Measurements from ENCODE around the gene MTMR4.
"Not testable (repeated sequence)": the region's sequence is repeated elsewhere in the genome, so short reads cannot be mapped to it uniquely, and the experiment has no call there.

The MTMR4 gene

DNA sequence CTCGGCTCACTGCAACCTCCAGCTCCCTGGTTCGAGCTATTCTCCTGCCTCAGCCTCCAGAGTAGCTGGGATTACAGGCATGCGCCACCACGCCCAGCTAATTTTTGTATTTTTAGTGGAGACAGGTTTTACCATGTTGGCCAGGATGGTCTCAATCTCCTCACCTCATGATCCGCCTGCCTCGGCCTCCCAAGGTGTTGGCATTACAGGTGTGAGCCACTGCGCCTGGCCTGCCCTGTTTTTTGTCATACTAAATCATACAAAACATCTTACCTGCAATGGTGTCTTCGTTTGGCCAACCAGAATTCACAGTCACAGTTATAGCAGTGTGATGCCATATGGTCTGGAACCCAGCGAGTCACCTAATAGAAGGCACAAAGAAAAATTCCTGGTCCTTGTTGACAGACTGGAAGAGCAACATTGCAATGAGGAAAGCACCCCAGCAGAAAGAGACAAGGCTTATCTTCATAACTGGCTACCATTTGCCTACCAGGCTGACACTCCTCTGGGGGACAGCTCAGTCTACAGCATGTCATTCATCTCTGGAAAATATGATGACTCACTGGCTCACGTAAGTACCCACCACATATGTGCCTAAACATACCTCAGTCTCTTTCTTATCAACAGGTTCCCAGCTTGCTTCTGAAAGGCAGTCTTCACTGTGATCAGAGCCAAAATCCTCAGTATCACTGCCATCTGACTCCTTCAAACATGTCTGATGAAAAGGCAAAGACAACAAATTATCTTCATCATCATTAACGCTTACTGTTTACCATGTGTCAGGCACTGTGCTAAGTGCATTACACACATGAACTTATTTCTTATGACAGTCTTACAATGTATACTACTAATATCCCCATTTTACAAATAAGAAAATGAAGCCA lies 22.0 kb downstream of the MTMR4 start:
- no peak for TF ChIP-seq GATA1 (IDR thresholded peaks at IDR 0.05; ENCODE audit: low read depth, low read length)
- TF ChIP-seq POLR2A (IDR thresholded peaks at IDR 0.05; ENCODE audit: low read length), result peak; percentile 67
- DNase-seq, result peak; percentile 95 to 97

- TF ChIP-seq GATA1 (IDR thresholded peaks at IDR 0.05; ENCODE audit: low read depth, low read length) (no peak), POLR2A (IDR thresholded peaks at IDR 0.05; ENCODE audit: low read length) (no peak)
- DNase-seq, result peak in 1 of 2 experiments; percentile 45
Observed at GRCh38 chr17:58491510-58492045, 22.9 kb downstream of the MTMR4 start.

GRCh38 chr17:58488428-58488890 lies 26.0 kb downstream of the MTMR4 start:
- TF ChIP-seq POLR2A (IDR thresholded peaks at IDR 0.05; ENCODE audit: low read length), result no peak

DNA sequence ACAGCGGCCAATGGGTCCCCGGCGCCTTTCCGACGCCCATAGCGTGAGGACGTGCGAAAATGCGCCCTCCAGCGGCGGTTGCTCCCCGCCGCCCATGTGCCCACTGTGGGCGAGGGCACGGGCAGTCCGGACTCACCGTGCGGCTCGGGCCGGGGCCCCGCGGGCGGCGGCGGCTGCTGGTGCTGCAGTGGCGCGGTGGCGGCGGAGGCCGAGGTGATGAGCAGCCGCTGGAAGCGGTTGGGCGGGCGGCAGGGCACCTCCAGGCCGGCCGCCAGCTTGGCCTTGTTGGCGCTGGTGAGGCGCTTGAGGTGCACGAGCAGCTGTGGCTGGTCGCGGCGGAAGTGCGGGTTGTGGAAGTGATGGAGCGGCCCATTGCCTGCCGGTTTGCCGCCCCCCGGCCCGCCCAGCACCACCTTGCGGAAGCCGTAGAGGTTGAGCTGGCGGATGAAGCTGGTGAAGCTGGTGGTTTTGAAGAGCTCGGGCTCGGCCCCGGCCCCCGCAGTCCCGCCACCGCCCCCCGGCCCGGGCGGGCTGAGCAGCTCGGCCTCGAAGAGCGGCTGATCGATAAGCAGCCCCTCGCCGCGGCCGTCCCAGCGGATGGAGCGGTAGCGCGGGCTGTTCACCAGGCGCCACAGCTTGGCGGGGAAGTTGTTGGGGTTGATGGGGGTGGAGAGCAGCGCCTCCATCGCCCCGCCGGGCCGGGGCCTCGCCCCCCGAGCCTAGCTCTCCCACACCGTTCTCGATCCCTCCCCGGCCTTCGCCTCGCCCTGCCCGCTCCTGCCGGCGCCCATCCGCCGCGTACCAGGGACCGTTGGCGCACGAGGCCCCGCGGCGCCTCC lies 26.6 kb downstream of the MTMR4 start, which contains the start of gene HSF5:
Gene HSF5 (minus strand): TSS at position 820 of the 839 bp plus-strand sequence. CDS start 134 bp downstream, at position 686.
- TF ChIP-seq GATA1 (IDR thresholded peaks at IDR 0.05; ENCODE audit: low read depth, low read length) (no peak), POLR2A (IDR thresholded peaks at IDR 0.05; ENCODE audit: low read length) (no peak)
- peak; percentile 59 to 60 for DNase-seq

More at GRCh38 chr17:58488428-58488890, 26.0 kb downstream of the MTMR4 start:
- no peak for DNase-seq

DNA sequence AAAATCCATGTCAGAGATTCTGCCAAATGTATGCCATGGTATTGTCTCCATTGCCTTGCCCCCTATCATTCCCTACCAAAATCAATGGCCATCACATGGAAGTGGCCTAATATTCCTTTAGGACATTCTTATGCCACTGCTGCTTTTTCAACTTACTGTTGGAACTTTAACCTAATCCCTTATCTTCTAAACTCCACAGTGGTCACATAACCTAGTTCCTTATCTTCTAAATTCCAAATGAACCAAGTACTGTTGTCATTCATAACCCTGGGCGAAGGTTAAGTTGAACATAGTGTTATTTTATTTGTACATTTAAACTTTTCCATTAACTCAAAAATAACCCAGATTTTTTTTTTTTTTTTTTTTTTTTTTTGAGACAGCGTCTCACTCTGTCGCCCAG lies 29.8 kb downstream of the MTMR4 start:
- TF ChIP-seq POLR2A (IDR thresholded peaks at IDR 0.05; ENCODE audit: low read length) (no peak), GATA1 (IDR thresholded peaks at IDR 0.05; ENCODE audit: low read depth, low read length) (no peak)

DNA sequence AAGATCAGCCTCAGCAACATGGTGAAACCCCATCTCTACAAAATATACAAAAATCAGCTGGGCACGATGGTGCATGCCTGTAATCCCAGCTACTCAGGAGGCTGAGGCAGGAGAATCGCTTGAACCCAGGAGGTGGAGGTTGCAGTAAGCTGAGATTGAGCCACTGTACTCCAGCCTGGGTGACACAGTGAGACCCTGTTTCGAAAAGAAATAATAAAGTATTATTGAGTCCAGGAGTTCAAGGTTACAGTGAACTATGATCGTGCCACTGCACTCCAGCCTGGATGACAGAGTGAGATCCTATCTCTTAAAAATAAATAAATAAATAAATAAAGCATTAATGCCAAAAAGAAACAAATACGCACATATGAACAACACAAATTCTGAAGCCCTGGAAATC lies 32.6 kb downstream of the MTMR4 start:
- not testable (repeated sequence) for DNase-seq

More for the DNA sequence above, 29.8 kb downstream of the MTMR4 start:
- no peak for DNase-seq

GRCh38 chr17:58480090-58480489 lies 34.3 kb downstream of the MTMR4 start:
- no peak for DNase-seq
- no peak for TF ChIP-seq POLR2A (IDR thresholded peaks at IDR 0.05; ENCODE audit: low read length)
- no peak for TF ChIP-seq GATA1 (IDR thresholded peaks at IDR 0.05; ENCODE audit: low read depth, low read length)

- DNase-seq, result no peak
- no peak for TF ChIP-seq POLR2A (IDR thresholded peaks at IDR 0.05; ENCODE audit: low read length)
- no peak for TF ChIP-seq GATA1 (IDR thresholded peaks at IDR 0.05; ENCODE audit: low read depth, low read length)
Observed at GRCh38 chr17:58476812-58477211, 37.6 kb downstream of the MTMR4 start.

DNA sequence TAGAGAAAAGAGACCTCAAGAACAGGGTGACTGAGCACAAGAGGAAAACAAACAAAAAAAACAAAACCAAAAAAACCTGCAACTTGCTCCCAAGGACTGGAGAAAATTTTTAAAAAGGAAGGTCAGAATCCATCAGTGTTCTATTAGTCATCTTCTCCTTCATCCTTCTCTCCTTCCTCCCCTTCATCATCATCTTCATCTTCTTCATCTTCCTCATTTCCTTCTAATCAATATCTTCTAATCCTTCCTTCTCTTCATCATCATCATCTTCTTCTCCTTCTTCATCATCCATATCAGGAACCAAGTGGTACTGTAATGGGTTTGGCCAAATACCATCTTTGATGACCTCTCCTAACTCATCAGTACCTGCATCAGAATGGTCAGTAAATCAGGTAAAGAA lies 38.5 kb downstream of the MTMR4 start:
- TF ChIP-seq GATA1 (IDR thresholded peaks at IDR 0.05; ENCODE audit: low read depth, low read length) (no peak), POLR2A (IDR thresholded peaks at IDR 0.05; ENCODE audit: low read length) (no peak)

DNA sequence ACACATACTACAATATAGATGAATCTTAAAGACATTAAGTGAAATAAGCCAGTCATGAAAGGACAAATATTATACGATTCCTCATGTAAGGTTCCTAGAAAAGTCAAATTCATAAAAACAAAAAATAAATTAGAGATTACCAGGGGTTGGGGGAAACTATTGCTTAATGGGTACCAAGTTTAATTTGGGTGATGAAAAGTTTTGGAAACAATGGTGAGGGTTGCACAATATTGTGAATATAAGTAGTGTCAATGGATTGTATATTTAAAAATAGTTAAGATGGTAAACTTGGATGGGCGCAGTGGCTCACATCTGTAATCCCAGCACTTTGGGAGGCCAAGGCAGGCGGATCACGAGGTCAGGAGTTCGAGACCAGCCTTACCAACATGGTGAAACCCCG lies 44.1 kb downstream of the MTMR4 start:
- no peak for TF ChIP-seq POLR2A (IDR thresholded peaks at IDR 0.05; ENCODE audit: low read length)
- no peak for TF ChIP-seq GATA1 (IDR thresholded peaks at IDR 0.05; ENCODE audit: low read depth, low read length)
- no peak for DNase-seq

More for the DNA sequence above, 38.5 kb downstream of the MTMR4 start:
- no peak for DNase-seq

DNA sequence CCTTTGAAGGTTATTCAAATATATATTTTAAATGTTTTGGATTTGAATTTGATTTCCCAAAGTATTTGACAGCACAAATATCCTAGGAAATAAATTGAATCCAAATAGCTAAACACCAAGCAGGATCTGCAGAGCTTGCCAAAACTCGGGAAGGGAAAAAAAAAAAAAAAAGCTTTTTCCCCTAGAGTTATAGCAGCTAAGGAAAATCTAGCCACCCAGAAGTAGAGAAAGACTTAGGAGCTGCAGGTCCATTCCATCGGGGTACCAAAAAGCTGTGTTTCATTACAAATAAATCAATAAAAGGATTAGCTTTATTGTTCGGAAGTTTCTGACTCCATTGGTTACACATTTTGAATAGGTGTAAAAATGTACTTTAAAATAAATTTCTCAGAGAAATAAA lies 45.5 kb downstream of the MTMR4 start:
- no peak for DNase-seq
- no peak for TF ChIP-seq POLR2A (IDR thresholded peaks at IDR 0.05; ENCODE audit: low read length)
- no peak for TF ChIP-seq GATA1 (IDR thresholded peaks at IDR 0.05; ENCODE audit: low read depth, low read length)

GRCh38 chr17:58455491-58455890 lies 58.9 kb downstream of the MTMR4 start:
- DNase-seq, result no peak
- TF ChIP-seq POLR2A (IDR thresholded peaks at IDR 0.05; ENCODE audit: low read length), result no peak
- no peak for TF ChIP-seq GATA1 (IDR thresholded peaks at IDR 0.05; ENCODE audit: low read depth, low read length)

DNA sequence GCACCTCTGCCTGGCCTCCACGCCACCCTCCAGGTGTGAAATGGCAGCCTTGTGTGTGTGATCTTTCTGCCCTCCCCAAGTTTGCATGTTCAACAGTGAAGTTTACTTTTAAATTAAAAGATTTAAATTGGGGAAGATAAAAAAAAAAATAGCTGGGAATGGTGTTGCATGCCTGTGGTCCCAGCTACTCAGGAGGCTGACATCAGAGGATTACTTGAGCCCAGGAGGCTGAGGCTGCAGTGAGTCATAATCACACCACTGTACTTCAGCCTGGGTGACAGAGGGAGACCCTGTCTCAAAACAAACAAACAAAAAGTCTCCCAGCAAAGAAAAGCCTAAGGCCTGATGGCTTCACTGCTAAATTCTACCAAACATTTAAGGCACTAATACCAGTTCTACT lies 61.7 kb downstream of the MTMR4 start:
- TF ChIP-seq POLR2A (IDR thresholded peaks at IDR 0.05; ENCODE audit: low read length) (no peak), GATA1 (IDR thresholded peaks at IDR 0.05; ENCODE audit: low read depth, low read length) (no peak)
- DNase-seq, result no peak

Data from erythroblast (primary cell).